B cell (primary cell): ENCODE results near the gene RUNDC1.

Source experiments
- EZH2 ChIP-seq: IDR thresholded peaks from 2 replicates; pipeline ENCODE4 v1.6.1; 2012; ENCODE audit warnings: borderline replicate concordance, low read depth, mild to moderate bottlenecking, moderate library complexity, low read length; ENCODE audit not compliant: insufficient read depth, poor library complexity, severe bottlenecking
- TF ChIP-seq, protein P1 (sequence below): fragments of 200-600 bp; IDR thresholded peaks from one replicate; pipeline ENCODE4 v1.8.0; 2022; ENCODE audit warnings: antibody characterized with exemption, mild to moderate bottlenecking

DNA sequence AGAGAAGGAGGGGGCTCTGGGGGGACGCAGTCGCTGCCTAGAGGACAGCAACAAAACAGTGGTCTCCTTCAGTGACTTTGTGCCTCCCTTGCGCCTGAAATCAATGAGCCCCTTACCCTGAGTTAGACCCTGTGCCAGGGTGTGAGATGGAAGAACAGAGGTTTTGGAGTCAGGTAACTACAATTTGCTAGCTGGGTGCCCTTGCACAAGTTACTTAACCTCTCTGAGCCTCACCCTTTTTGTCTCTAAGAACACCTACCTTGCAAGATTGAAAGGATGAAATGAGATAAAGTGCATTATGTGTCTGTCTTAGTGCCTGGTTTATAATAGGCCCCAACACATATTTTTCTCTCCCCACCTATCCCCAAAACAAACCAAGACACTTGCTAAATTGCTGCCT is 54.5 kb downstream of the RUNDC1 start:
- TF ChIP-seq EZH2, result no peak
- TF ChIP-seq, protein P1, sequence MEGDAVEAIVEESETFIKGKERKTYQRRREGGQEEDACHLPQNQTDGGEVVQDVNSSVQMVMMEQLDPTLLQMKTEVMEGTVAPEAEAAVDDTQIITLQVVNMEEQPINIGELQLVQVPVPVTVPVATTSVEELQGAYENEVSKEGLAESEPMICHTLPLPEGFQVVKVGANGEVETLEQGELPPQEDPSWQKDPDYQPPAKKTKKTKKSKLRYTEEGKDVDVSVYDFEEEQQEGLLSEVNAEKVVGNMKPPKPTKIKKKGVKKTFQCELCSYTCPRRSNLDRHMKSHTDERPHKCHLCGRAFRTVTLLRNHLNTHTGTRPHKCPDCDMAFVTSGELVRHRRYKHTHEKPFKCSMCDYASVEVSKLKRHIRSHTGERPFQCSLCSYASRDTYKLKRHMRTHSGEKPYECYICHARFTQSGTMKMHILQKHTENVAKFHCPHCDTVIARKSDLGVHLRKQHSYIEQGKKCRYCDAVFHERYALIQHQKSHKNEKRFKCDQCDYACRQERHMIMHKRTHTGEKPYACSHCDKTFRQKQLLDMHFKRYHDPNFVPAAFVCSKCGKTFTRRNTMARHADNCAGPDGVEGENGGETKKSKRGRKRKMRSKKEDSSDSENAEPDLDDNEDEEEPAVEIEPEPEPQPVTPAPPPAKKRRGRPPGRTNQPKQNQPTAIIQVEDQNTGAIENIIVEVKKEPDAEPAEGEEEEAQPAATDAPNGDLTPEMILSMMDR, result no peak
